Activated T-cell treated with anti-CD3 and anti-CD28 coated beads for 48 hours (primary cell): ENCODE data around the gene HOMER2.
"Not testable (repeated sequence)": the region's sequence is repeated elsewhere in the genome, so short reads cannot be mapped to it uniquely, and the experiment has no call there.

ENCODE experiments used
- DNase-seq: peaks from one replicate; pipeline ENCODE4 v3.0.0-alpha.2; 2020; ENCODE audit warnings: low read depth

Gene HOMER2

DNA sequence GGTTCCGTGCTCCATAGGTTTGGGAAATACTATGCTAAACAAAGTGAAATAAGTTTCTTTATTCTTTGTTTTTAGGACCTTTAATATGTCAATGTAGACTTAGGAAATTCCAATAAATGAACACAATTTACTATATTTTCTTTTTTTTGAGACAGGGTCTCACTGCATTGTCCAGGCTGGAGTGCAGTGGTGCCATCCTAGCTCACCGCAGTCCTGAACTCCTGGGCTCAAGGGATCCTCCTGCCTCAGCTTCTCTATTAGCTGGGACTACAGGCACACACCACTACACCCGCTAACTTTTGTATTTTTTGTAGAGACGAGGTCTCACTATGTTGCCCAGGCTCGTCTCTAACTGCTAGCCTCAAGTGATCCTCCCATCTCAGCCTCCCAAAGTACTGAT is 12.4 kb upstream of the HOMER2 start:
- no peak for DNase-seq

DNA sequence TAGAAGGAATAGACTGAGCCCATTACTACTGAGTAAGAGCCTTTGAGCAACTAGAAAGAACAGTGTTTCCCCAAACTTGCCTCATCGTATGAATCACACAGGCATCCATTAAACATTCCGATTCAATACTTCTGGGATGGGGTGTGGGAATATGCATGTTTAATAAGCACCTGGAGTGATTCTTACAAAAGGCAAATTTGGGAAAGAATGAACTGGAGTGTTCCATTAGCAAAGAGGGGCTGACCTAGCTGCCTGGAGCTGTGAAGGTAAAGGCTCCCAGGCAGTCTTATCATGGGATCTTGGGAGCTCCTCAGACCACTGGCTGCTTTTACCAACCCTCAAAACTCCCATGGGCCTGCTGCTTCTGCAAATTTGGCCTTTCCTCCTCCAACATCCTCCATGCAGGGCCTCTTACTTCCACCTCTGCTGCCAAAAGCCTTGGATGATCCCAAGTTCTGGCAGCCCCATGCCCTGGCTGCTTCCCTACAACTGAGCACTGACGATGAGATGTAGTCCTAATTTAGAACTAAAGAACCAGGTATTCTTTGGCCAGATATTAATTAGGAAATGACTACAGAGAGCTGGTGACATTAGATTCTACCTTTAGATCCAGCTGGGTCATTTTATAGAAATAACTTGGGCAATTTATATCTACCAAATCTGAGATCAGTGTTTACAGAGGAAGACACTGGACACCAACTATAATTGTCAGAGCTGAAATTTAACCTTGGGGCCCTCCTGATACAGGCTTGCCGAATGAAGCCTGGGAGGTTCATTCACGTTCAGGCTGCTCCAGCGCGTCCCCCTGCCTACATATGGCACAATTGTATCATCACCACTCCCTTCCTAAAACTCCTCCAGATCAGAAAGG is 11.2 kb upstream of the HOMER2 start:
- DNase-seq = no peak

DNA sequence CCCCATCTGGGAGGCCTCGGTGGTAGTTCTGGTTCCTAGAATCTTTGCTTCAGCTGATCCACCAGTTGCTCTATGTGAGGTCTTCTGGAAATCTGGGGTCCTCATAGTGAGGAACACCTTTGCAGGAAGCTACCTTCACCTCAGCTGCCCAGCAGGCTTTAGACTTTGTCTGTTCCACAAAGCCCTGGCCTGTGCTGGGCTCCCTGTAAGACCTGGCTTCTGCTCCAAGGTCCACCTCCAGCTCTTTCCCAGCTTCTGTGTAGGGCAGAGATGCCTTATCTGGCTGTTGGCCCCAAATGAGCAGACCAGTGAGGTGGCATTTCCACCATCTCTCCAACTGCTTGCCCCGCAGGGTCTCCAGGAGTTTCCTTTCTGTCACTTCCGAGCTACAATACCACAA is 8.2 kb upstream of the HOMER2 start:
- DNase-seq = no peak

DNA sequence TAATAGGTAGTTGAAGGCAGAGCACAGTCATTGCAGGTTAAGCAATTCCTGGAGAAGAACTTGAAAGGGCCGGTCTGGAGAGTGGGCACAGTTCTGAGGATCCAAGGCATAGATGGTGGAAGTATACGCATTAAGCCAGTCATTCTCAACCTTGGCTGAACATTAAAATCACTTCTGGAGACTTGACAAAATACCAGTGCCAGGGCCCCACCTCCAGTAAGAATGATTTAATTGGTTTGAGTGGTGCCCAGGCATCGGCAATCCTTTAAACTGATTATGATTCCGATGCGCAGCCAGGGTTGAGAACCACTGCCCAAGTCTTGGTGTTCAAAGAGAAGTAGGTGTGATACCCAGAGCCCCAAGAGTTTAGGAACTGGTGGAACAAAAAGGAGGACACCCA is 6.9 kb upstream of the HOMER2 start:
- DNase-seq = no peak

DNA sequence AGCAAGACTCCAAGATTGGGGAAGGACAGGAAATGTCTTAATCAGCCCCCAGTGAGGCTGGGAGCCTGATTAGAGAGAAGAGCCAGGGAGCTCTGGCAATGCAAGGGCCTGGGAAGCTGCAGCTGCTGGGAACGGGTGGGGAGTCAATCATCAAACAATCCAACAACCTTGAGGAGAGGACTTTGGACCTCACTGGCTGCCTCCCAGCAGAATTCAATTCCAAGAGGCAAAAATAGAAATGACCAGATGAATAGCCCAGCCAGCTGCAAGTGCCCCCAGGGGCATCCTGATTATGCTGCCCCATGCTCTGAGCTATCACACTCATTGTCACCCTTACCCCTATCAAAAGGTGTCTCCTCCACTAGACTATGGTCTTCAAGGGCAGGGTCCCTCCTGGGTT is 6.1 kb upstream of the HOMER2 start:
- no peak for DNase-seq

DNA sequence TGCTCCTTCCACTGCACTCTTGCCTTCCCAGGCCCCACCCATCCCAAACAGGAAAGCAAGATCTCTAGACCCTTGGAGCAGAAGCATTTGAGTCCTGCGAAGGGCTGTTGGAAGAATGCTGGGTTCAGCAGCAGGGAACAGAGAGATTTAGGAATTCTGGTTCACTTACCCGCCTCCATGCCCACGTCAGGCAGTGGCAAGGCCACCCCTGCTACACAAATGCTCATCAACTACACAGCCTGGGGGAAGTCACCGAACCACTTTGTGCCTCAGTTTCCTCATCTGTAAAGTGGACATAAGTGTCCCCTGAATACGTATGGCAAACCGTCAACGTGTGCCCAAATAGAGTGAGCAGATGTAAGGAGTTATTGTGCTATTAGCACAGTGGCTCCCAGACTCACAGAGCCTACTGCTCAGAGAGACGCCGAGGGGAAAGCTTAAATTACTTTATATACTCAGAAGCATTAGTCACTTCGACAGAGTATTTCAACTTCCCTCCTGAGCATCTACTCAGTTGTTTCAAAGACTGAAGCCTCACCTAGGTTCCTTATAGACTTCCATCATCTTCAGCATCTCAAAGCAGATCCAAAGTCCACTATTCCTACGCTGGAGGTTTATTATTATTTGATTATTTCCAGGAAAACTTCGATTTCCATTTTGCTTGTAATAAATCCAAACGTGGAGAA is 905 bp downstream of the HOMER2 start:
- DNase-seq = no peak

DNA sequence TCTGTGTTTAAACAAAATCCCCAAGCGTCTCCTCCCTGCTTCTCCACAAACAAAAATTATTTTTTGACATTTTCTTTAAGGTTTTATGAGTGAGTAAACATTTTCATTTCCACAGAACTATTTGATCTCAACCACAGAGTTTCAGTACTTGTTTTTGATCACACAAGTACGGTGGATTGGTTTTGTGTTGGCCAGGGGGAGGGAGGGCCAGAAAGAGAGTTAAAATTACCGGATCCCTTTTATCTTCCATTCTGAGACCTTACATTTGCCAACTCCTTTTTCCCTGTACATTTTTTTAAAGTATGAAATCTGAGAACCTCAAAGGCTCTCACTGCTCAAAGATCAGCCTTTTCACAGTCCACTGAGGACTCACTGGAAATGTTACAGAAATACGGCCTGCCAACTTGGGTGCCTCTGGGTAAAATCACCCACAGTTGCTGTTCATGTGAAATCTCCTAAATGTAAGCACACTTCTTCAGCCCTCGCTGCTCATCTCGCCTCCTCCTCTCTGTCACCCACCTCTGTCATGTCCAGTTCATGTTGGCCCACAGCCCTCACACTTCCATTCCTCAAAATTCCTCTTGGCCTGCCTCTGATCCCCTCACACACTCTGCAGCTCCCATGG is 1.7 kb downstream of the HOMER2 start:
- DNase-seq = no peak

DNA sequence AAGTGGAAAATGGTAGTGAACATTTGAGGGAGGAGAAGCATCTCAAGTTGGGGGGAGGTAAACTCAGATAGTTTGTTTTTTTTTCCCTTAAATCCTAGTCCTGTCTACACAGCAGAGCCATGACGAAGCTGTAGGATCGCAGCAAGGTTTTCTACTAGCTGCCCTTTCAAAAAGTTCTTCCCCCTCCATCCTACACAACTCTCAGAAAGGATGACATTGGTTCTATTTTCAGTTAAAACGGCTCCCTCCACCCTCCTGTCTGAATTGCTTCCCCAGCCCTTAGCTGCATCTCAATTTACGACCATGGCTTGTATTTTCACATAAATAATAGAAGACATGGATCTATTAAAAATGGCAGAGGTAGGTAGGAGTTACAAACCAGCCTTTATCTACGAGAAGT is 2.2 kb downstream of the HOMER2 start:
- no peak for DNase-seq

DNA sequence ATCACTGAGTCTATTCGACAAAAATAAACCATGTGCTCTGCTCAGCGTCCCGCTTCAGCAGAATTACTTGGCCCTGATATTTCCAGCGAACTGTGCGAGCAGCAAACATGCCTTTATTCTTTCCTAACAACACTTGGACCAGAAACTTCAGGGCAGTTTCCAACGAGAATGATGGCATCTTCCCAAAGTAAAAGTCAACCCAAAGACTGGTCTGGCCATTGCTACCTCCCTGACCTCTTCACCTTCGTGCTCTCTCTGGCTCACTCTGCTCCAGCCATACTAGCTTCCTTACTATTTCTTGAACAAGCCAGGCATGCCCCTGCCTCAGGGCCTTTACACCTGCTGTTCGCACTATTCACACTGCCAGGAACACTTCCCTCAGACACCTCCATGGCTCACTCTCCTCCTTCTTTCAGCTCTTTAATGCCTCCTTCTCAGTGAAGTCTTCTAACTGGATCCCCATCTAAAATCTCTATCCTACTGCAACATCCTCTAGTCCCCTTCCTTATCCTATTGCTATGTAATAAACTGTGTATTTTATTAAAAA is 6.3 kb downstream of the HOMER2 start:
- DNase-seq = no peak

DNA sequence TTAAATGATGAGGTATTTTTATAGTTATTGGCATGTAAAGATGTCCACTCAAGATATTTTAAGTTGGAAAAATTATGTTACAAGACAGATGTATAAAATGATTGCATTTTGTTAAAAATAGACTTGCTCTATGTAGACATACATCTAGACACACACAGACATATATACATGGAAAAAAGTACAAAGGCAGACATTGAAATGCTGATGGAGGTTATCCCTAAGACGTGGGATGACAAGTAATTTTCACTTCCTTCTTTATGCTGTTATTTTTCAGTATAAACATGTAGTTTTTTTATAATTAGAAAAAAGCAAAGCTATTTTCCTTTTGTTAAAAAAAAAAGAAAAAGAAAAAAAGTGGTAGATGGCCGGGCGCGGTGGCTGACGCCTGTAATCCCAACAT is 7.2 kb downstream of the HOMER2 start:
- no peak for DNase-seq

DNA sequence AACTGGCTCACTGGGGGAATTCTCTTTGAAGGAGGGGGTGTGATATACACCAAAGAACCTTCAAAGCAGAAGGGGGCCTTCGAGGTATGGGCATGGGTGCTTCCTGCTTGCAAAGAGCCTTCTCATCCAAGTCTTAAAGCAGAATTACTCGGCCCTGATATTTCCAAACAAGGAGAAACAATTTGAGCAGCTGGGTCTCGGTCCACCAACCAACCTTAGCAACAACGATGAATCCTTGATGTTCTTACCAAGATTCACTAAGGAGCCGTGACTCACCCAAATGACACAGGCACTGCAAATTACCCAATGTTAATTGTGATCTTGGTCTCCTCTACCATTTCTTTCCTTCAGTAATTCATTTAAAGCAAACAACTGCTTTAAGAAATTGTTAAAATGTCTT is 7.7 kb downstream of the HOMER2 start:
- DNase-seq = no peak

DNA sequence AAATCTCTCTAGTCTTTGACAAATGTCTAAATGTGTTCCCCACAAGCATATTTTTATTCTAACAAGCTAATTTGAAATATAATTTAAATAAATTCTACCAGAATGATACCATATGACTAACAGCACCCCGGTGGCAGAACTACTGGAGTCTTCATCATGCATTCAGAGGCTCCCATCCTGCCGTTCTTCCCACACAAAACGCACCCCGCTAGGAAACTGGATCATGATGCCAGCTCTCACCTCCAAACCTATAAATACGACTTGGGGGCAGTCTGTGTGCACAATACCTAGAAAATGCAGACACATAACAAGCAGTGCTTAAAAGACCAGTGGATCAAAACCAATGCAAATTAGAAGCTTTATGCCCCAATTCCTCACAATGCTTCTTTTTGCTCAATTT is 8.5 kb downstream of the HOMER2 start:
- no peak for DNase-seq

DNA sequence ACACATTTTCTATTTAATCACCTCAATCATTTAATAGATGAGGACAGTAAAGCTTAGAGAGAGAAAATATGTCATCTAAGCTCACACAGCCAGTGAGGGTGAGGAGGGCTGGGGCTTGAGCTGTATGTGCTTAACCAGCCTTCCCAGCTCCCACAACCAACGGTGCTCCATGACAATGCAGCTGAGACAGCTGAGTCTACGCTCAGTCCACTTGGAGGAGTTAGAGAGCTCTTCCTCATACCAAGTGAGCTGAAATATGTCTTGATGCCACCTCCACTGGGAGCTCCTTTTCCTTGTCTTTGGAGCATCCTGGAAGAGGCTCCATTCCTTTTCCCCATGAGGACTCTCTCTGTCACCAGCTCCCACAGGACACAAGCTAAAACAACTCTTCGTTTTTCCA is 9.3 kb downstream of the HOMER2 start:
- no peak for DNase-seq

DNA sequence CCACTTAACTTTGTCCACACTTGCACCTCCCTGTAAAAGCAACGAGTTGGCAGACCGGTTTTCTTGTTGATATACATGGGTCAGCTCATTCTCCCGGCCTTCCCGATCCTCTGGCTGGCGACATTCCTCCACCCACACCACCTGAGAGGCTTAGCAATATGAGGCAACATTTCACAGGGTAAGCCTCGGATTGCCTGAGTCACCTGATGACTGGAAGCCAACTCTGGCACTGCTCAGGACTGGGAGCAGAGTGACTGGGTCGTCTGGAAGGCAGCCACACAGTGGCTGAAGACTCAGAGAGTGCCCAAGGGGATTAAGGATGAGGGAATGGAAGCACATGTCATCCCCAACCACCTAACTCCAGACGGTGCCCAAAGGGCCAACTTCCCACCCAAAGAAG is 9.8 kb downstream of the HOMER2 start:
- DNase-seq = no peak

DNA sequence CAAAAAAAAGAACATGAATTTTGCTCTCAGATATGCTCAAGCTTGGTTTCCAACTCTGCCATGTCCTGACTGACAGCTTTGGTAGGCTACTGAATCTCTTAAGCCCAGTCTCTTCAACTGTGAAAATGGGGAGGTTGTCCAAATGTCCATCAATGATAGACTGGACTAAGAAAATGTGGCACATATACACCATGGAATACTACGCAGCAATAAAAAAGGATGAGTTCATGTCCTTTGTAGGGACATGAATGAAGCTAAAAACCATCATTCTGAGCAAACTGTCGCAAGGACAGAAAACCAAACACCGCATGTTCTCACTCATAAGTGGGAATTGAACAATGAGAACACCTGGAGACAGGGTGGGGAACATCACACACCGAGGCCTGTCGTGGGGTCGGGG is 12.8 kb downstream of the HOMER2 start:
- not testable (repeated sequence) for DNase-seq

DNA sequence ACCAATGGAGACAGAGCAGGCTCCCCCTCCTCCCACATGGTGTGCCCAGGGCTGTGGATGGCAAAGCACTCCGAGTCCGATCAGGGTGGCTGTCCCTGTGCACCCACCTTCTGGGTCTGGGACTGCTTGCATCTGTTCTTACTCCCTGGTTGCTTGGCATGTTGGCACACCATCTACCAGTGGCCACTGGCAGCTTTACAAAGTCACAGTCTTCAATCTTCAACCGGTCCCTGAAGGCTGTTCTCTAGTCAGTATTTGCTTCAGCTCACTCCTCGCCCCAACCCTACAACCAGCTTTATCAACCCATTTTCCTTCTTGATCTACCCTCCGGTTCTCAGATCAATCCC is 14.8 kb downstream of the HOMER2 start:
- no peak for DNase-seq

DNA sequence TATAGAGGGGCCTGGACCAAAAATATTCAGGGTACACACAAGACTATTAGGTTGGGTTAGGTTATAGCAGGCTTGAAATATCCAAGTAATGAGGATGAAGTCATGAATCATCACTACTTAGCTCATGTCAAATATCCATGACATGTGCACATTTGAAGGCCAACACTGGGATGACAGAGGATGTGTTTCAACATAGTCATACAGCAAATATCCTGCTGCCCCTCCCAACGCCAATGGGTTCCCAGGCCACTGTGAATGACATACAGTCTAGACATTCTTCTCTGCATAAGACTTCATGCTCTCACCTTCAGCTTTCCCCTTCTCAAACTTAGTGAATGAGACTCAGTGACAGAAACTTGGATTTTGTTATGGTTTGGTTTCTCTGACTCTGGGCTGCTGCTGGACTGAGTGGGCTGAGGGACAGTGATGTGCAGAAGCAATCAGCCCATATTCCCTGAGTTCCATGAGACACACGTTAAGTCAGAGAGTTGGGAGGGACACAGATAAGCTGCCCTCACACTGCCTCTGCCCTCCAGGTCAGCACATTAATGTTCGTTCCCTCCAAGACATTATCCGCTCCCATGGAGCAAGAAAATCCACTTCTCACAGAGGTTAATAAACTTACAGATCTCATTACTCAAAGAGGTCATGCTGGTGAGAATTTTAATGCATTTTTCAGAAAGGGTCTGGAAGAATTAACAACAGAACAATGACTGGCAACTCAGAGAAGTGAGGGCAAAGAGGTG is 15.4 kb downstream of the HOMER2 start:
- no peak for DNase-seq

DNA sequence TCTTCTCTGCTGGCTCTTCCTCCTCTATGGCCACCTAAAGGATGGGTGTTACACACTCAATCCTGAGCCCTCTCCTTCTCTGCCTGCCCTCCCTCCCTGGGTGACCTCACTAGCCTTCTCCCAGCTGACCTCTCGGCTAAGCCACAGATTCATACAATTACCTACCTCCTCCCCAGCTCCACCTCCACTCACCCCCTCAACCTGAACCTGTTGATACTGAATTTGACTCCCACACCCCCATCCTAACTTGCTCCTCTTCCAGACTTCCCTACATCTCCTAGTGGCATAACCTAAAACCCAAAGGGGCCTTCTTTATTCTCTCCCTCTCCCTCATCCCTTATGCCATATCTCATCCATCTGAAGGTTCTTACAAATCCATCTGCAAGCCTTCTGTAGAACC is 17.1 kb downstream of the HOMER2 start:
- DNase-seq = no peak

DNA sequence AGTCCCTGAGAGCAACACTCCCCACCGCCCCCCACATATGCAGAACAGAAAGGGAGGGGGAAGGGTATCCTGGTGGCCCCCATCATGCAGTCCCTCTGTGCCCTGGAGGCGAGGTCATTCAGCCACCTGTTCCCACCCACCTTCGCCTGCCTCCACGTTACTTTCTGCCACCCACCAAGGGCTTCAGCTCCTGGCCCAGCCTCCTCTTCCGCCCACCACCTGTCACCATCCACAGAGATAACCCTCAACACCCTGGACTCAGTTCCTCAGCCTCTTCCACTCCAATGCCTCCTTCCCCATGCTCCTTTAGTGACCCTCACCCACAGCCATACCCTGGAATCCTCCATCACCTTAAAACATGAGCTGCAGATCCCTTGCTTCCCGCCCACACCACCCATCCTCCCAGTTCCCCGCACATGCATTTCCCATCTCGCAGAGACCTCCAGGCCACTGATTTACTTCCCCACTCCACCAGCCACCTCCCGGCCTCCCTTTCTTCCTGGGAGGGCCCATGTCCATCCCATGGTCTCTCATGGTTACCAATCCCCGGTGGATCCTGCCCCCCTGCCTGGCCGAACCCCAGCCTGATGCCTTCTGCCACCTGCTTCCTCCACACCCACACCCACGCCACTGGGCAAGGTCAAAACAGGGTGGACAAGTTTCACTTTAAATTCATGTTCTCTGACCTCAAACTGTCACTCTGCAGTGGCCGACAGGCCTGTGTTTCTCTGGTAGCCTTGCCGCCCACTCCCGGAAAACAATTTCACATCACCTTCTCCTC is 18.2 kb downstream of the HOMER2 start:
- no peak for DNase-seq

DNA sequence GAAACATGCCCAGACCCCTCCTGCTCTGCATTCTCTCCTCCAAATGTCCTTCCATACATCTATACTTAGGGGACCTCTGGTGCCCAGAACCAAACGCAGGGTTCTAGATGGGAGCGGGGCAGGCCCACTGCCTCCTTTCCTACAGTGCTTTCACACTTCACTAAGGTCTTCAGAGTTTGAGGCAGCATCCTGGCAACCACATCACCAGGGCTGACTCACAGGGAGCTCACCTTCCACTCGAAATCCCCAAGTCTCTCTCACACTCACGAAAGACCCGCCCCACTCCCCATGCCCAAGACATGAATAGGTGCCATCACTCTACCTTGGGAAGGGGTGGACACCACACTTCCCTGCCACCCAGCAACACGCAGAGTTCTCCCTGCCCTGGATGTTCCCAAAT is 18.9 kb downstream of the HOMER2 start:
- DNase-seq = peak; percentile 11

DNA sequence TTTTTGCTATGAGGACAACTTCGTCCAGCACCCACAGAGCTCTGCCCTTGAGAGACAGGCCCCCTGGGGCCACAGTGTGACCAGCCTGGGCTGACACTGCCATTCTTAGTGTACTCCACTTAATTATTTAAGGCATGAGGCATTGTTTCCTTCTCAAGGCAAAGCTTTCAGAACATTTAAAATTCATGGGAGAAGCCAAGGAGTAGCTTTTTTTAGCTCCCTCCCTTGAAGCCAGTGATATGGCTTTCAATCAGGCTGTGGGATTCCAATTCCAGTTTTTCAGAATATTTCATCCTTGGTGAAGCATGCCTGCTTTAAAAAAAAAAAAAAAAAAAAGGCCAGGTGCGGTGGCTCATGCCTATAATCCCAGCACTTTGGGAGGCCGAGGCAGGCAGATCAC is 21.3 kb downstream of the HOMER2 start:
- DNase-seq = no peak

DNA sequence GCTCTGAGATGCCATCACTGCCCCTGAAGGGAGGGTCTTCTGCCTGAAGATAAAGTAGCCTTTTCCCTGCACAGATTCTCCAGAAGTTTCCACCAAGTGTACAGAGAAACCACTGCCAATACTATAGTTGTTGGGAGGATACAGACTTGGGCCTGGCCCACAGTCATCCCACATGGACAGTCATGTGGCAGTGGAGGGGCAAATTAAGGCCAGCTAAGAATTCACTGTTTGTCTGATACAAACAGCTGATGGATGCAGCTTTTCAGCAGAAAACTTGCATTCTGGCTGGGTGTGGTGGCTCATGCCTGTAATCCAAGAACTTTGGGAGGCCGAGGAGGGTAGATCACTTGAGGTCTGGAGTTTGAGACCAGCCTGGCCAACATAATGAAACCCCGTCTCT is 22.1 kb downstream of the HOMER2 start:
- no peak for DNase-seq
